Stimulated activated CD4-positive, alpha-beta T cell treated with anti-CD3 and anti-CD28 coated beads, Interleukin-2, amount 100 ng/mL, for 24 hours (primary cell): Measurements from ENCODE around the gene RCOR1.

Experiments used
- DNase-seq, 2 donors: peaks; one replicate each; pipeline ENCODE4 v3.0.0-alpha.2; 2020

Gene RCOR1

DNA sequence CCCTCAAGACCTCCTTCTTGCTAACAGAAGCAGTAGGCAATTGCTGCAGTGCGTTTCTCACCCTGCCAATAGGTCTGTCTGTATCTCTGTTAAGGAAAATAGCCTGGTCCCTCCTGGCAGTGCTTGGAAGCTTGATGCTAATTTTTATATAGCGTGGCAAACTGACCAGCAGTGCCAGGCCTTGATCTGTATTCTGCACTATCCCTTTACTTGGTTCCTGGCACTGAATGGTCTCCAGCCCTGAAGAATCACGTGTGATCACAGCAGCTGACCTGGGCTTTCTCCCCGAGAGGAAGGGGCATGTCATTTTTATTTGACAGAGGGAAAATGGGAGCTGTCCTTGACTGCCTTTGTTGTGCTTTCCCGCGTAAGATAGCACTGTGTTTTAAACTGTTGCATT is 136.1 kb downstream of the RCOR1 start:
- no peak for DNase-seq

DNA sequence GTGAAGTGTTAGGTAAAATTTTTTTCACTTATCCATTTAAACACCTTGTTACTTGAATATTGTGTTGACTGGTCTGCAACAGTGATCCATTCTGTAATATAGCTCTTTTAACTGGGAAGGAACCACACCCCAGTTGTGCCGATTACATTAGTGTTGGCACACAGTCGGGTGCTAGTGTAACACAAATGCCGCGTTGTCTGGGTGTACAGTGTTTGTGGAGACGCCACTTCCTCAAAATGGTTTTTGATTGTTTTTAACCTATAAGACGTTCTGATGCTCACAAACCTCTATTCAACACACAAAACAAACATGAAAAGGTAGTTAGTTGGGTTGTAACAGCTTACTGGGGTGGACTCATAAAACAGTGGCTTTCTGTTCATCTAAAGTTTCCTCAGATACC is 136.8 kb downstream of the RCOR1 start:
- no peak for DNase-seq

GRCh38 chr14:102729825-102730224 is 137.4 kb downstream of the RCOR1 start:
- DNase-seq: no peak

DNA sequence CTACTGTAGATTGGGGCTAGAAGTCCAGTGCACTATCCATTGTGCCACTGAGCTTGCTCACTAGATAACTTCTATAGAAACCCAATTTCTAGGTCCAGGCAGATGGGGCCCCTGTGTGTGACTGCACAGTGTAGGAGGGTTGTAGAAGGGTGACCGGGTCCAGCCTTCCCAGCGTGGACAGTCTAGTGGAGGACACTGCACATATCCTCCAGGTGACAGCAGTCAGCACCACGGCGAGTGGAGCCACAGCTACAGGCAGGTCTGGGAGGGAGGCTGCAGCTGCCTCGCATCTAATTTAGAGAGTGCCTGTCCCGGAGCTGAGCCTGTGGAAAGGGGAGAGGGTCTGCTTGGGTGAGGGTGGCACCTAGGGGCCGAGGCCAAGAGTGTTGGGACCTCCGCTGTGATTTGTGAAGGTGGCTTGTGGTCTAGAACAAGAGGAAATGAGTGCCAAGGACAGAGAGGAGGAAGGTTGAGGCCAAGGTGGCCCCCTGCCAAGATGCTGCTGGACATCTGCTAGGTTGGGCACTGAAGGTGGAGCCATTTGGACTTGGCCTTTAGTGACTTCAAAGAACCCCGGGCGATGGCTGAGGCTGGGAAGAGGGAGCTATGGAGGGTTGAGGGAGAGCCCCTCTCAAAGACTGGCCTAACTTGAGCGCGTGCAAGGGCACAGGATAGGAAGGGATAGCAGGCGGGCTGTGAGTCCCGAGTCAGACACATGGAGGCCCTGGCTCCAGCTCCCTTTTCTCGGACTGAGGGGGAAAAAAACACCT is 138.8 kb downstream of the RCOR1 start:
- DNase-seq: no peak

DNA sequence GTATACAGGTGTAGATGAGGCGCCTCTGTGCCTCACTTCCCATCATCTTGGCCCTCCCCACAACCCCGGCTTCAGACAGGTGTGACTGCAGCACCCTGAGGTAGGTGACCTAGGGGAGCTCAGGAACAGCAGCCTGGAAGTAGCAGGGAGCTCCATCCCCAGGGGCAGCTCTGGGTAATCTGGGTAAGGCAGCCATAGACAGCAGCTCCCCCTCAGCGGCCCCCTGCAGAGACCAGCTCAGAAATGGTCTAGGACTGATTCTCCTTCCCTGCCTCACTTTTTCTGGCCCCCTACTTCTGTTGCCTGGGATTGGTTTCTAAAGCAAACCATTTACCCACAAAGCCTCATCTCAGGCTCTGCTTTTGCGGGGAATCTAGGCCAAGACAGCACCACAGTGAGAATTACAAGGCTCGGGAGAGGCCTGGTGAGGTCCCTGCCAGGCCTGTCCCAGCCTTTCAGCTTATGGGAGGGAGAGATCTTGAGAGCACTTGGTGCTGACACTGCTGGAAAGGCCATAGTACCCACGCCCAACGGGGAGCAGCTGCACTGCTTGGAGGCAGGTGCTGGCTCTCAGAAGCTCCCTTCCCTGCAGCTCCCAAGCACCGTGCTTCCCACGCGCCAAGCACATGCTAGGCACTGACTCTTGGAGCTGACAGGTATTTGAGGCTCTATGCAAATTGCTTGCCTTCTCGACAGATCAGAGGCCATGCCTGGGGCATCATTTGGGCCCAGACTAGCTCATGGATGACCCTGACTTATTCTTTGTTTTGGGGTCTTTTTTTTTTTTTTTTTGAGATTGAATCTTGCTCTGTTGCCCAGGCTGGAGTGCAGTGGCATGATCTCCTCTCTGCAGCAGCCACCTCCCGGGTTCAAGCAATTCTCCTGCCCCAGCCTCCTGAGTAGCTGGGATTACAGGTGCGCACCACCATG is 139.7 kb downstream of the RCOR1 start:
- DNase-seq: no peak

- no peak for DNase-seq
Measured at GRCh38 chr14:102732924-102733323, 140.5 kb downstream of the RCOR1 start.

DNA sequence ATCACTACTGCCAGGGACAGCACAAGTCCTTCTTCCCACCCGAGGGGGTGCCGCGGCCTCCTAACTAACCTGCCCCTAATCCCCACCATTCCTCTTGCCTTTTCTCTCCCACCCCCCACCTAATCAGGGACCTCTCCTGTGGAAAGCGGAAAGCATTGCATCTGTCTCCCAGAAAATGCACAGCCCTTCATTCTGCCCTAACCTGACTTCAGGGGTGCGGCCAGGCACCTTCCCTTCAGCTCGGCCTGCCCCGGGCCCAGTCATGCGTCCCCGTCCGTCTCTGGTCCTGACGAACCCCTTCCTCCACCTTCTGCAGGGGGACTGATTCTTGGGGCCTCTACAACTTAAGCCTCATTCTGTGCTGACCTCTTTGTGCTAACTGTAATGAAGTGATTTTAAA is 140.9 kb downstream of the RCOR1 start:
- DNase-seq: no peak

- DNase-seq: no peak
Measured at GRCh38 chr14:102734436-102734835, 142.0 kb downstream of the RCOR1 start.

GRCh38 chr14:102736956-102737355 is 144.5 kb downstream of the RCOR1 start:
- DNase-seq: no peak

DNA sequence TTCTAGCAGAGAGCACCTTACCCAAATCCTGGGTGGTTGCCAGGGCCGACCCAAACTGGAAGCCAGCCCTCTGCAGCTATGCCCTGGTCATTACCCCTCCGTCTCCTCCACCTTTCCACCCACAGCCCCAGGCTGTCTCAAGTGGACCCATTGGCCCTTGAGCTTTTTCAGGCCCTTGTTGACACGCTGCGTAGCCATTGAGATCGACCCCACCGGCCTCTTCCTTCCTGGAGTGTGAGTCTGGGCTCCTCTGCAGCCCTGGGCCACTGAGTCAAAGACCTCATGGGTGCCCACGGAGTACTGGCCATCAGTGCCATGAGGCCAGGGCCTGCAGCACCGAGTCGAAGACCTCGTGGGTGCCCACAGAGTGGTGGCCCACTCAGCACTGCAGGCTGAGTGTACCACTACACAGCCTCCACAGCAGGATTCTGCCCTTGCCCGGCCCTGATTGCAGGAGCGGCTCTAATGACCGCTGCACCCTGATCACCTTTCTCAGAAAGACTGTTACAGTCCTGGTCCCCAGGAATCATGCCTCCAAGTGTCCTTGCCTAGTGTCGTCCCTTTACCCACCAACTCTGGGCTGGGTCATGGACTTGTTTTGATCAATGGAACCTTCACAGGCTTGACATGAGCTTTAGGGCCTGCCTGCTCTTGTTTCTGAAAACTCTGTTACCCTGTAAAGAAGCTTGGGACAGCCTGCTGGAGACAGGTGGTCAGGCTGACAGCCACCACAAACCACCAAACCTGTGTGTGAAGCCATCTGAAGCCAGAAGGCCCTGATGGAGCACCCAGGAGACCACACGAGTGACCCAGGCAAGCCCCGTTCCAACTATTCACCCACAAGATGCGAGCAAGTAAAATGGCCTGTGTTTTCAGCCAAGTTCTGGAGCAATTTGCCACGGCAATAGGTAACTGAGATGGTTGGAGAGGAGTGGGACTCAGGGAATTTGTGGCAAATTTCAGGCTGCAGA is 145.2 kb downstream of the RCOR1 start:
- DNase-seq: no peak

DNA sequence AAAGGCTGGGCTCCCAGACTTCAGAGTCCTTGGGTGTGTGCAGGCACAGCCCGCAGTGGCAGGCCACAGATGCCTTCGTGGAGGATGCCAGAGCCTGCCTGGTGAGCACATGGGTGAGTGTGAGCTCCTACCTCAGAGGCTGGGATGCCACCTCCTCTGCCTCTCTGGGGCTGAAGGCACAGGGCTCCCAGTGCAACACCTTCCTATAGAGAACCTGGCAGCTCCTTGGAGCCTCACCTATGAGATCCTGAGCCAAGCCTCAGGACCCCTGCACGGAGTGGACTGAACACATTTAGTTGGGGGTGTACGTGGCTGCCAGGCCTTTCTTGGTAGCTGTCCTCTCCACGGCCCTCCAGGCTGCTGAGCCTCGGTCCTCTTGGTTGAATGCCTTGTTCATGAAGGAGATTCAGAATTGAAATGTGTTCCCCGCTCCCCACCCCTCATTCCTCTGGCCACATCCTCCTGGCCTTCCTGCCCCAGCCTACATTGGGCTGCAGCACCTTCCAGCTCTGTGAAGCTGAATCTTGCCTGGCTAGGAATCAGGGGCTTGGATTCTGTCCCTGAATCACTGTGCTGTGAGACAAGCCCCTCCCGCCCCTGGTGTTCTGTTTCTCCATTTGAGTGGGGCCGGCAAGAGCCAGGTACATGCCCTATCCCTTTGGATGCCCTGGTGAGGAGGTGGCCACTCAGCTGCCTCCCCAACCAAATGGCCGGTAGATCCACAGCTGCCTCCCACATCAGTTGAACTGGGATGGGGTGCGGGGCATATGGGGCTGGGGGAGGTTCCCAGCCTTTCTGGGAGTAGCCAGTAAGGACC is 146.1 kb downstream of the RCOR1 start:
- DNase-seq: no peak

DNA sequence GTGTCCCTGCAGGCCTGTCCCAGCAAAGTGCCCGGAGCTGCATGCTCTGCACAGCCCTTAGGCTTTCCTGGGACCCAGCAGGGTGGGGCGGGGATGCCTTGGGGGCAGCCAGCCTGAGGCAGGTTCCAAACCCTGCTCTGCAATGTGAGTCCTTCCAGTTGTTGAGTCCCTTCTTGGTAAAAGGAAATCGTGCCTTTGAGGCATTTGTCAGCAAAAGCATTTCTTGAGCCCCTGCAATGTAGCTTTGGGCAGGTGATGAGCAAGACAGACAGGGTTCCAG is 146.7 kb downstream of the RCOR1 start:
- DNase-seq: no peak

GRCh38 chr14:102746634-102747438 is 154.4 kb downstream of the RCOR1 start:
- DNase-seq: no peak

DNA sequence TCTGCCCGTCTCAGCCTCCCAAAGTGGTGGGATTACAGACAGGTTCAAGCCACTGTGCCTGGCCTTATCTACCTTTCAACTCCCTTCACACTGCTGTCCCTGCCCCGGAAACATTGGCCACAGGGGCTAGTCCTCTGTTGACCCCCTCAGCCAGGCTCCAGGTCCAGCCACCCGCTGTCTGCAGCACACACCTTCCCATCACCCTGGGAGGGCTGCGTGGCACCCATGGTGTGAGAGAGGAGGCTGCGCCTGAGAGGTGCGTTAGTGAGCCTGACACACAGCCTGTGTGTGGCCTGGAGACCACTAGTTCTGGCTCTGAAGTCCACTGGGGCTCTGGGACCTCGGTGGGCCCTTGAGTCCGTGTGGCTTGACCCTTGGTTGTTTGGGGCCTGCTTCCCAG is 156.4 kb downstream of the RCOR1 start:
- DNase-seq: no peak

GRCh38 chr14:102749393-102750305 is 157.2 kb downstream of the RCOR1 start:
- no peak for DNase-seq

DNA sequence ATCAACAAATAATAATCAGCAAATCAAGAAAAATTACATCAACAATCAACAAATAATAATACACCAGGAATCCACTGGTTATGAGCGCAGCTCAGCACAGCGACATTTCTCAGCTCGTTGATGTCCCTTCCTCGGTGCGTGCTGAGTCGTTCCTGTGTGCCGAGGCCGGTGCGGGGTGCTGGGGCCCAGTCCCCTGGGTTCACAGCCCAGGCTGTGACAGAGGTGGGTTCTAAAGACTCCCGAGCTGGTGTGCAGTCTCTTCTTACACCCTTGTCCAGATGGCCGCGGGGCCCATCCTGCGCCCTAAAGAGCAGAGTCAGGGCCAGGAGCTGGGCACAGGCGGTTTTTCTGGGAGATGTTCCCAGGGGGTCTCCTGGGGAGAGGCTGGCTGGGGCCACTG is 157.9 kb downstream of the RCOR1 start:
- DNase-seq: no peak

GRCh38 chr14:102751088-102751487 is 158.6 kb downstream of the RCOR1 start:
- DNase-seq: no peak

GRCh38 chr14:102752239-102752847 is 159.9 kb downstream of the RCOR1 start:
- no peak for DNase-seq

- no peak for DNase-seq
Measured at GRCh38 chr14:102754370-102755262, 162.2 kb downstream of the RCOR1 start.
